DMS153 (cell line): ENCODE measurements around the gene CARMIL1.
"Not testable (repeated sequence)": the region's sequence is repeated elsewhere in the genome, so short reads cannot be mapped to it uniquely, and the experiment has no call there.

ENCODE experiments used
- DNase-seq: peaks from one replicate; lab custom pipeline; 2025; lab: John Stamatoyannopoulos, UW

Gene CARMIL1

GRCh38 chr6:25411316-25411950 is 132.3 kb downstream of the CARMIL1 start:
- no peak for DNase-seq

GRCh38 chr6:25413207-25413905 is 134.2 kb downstream of the CARMIL1 start:
- DNase-seq, result no peak

- no peak for DNase-seq
Measured at GRCh38 chr6:25414168-25414567, 135.0 kb downstream of the CARMIL1 start.

- DNase-seq, result no peak
Measured at GRCh38 chr6:25414755-25415154, 135.6 kb downstream of the CARMIL1 start.

GRCh38 chr6:25415274-25415673 is 136.1 kb downstream of the CARMIL1 start:
- no peak for DNase-seq

GRCh38 chr6:25415701-25416100 is 136.5 kb downstream of the CARMIL1 start:
- no peak for DNase-seq

GRCh38 chr6:25417046-25417605 is 138.0 kb downstream of the CARMIL1 start:
- DNase-seq, result no peak

- DNase-seq, result no peak
Measured at GRCh38 chr6:25418454-25419052, 139.4 kb downstream of the CARMIL1 start.

- DNase-seq, result no peak
Measured at GRCh38 chr6:25419879-25420278, 140.7 kb downstream of the CARMIL1 start.

GRCh38 chr6:25423358-25423757 is 144.2 kb downstream of the CARMIL1 start:
- no peak for DNase-seq

- DNase-seq, result no peak
Measured at GRCh38 chr6:25424303-25424702, 145.1 kb downstream of the CARMIL1 start.

- no peak for DNase-seq
Measured at GRCh38 chr6:25427549-25427948, 148.4 kb downstream of the CARMIL1 start.

- no peak for DNase-seq
Measured at GRCh38 chr6:25428758-25429317, 149.7 kb downstream of the CARMIL1 start.

GRCh38 chr6:25431306-25431974 is 152.3 kb downstream of the CARMIL1 start:
- DNase-seq, result no peak

- no peak for DNase-seq
Measured at GRCh38 chr6:25431975-25432307, 152.8 kb downstream of the CARMIL1 start.

- no peak for DNase-seq
Measured at GRCh38 chr6:25434921-25435320, 155.7 kb downstream of the CARMIL1 start.

- DNase-seq, result no peak
Measured at GRCh38 chr6:25435416-25435985, 156.3 kb downstream of the CARMIL1 start.

GRCh38 chr6:25436760-25437159 is 157.6 kb downstream of the CARMIL1 start:
- no peak for DNase-seq

GRCh38 chr6:25439368-25439767 is 160.2 kb downstream of the CARMIL1 start:
- no peak for DNase-seq

GRCh38 chr6:25441663-25442270 is 162.6 kb downstream of the CARMIL1 start:
- no peak for DNase-seq

- no peak for DNase-seq
Measured at GRCh38 chr6:25442898-25443297, 163.7 kb downstream of the CARMIL1 start.

- not testable (repeated sequence) for DNase-seq
Measured at GRCh38 chr6:25444521-25444920, 165.3 kb downstream of the CARMIL1 start.
